Measurements from ENCODE around the gene SEM1.

Gene SEM1

GRCh38 chr7:96674565-96674964 lies 35.1 kb downstream of the SEM1 start:
- no peak overlapping the region for H2BK120ac ChIP-seq (ENCODE audit: low read depth, low read length)
- no peaks in the 10 kb centered on the region for H3K4me1 ChIP-seq (ENCODE audit: control insufficient read depth, insufficient read depth, low read depth, low read length)
- H3K27ac ChIP-seq (ENCODE audit: low read length, poor library complexity, severe bottlenecking): no peak overlapping the region
- H4K91ac ChIP-seq (ENCODE audit: low read length): no peak overlapping the region
- H3K23ac ChIP-seq (ENCODE audit: low read length in 2 of 2): no peak overlapping the region
- H3K27me3 ChIP-seq (ENCODE audit: control insufficient read depth in 1 of 2, insufficient read depth in 1 of 2, low read length in 2 of 2): no peaks in the 10 kb centered on the region
- no peak overlapping the region for H3K4me3 ChIP-seq (ENCODE audit: insufficient read depth in 1 of 2, low read depth in 1 of 2, low read length in 2 of 2)
- no peak overlapping the region for H4K8ac ChIP-seq (ENCODE audit: low read length)
- H2BK12ac ChIP-seq (ENCODE audit: low read length in 2 of 2): no peak overlapping the region
- no peak overlapping the region for H2BK5ac ChIP-seq (ENCODE audit: low read depth, low read length, poor library complexity, severe bottlenecking)
- H2AK5ac ChIP-seq (ENCODE audit: low read length, severe bottlenecking): no peak overlapping the region
- no peak overlapping the region for H2AFZ ChIP-seq (ENCODE audit: low read depth, low read length)
- H3K36me3 ChIP-seq (ENCODE audit: control insufficient read depth in 1 of 2, insufficient read depth in 2 of 2, low read depth in 1 of 2, low read length in 2 of 2): peaks cover 0 to 19% of the 10 kb centered on the region in 2 experiments
- no peak overlapping the region for H3K14ac ChIP-seq (ENCODE audit: low read length in 2 of 2)
- 79% methylated on average over 2 of the region's 4 CpGs for WGBS
- no peak overlapping the region for H3K18ac ChIP-seq (ENCODE audit: low read depth in 1 of 2, low read length in 2 of 2)
- no peak for DNase-seq
- no peak overlapping the region for H3K9ac ChIP-seq (ENCODE audit: low read length)
- no peak overlapping the region for H2BK15ac ChIP-seq (ENCODE audit: low read depth, poor library complexity, severe bottlenecking)
- no peak overlapping the region for H3K4me2 ChIP-seq (ENCODE audit: low read length, poor library complexity, severe bottlenecking)
- peaks cover 7% of the 10 kb centered on the region for H3K79me1 ChIP-seq (replicated peaks; ENCODE audit: low read length, poor library complexity, severe bottlenecking)
- no peak overlapping the region for H3K4ac ChIP-seq (ENCODE audit: low read depth in 1 of 2, low read length in 2 of 2)
- no peaks in the 10 kb centered on the region for H3K9me3 ChIP-seq (ENCODE audit: control insufficient read depth, low read length)

GRCh38 chr7:96671854-96672253 lies 37.8 kb downstream of the SEM1 start:
- Histone ChIP-seq H2AFZ (ENCODE audit: low read depth, low read length) (no peak overlapping the region), H2BK12ac (ENCODE audit: low read length in 2 of 2) (no peak overlapping the region), H3K4me1 (ENCODE audit: control insufficient read depth, insufficient read depth, low read depth, low read length) (no peaks in the 10 kb centered on the region), H3K9ac (ENCODE audit: low read length) (no peak overlapping the region), H3K79me1 (replicated peaks; ENCODE audit: low read length, poor library complexity, severe bottlenecking) (peaks cover 4% of the 10 kb centered on the region), H3K27ac (ENCODE audit: low read length, poor library complexity, severe bottlenecking) (no peak overlapping the region), H2BK5ac (ENCODE audit: low read depth, low read length, poor library complexity, severe bottlenecking) (no peak overlapping the region), H2BK120ac (ENCODE audit: low read depth, low read length) (no peak overlapping the region), H3K4me3 (ENCODE audit: insufficient read depth in 1 of 2, low read depth in 1 of 2, low read length in 2 of 2) (no peak overlapping the region), H2AK5ac (ENCODE audit: low read length, severe bottlenecking) (no peak overlapping the region), H3K23ac (ENCODE audit: low read length in 2 of 2) (no peak overlapping the region), H4K91ac (ENCODE audit: low read length) (no peak overlapping the region), H3K27me3 (ENCODE audit: control insufficient read depth in 1 of 2, insufficient read depth in 1 of 2, low read length in 2 of 2) (no peaks in the 10 kb centered on the region), H3K4me2 (ENCODE audit: low read length, poor library complexity, severe bottlenecking) (no peak overlapping the region), H4K8ac (ENCODE audit: low read length) (no peak overlapping the region), H2BK15ac (ENCODE audit: low read depth, poor library complexity, severe bottlenecking) (no peak overlapping the region), H3K36me3 (ENCODE audit: control insufficient read depth in 1 of 2, insufficient read depth in 2 of 2, low read depth in 1 of 2, low read length in 2 of 2) (peaks cover 0 to 25% of the 10 kb centered on the region in 2 experiments), H3K9me3 (ENCODE audit: control insufficient read depth, low read length) (no peaks in the 10 kb centered on the region), H3K4ac (ENCODE audit: low read depth in 1 of 2, low read length in 2 of 2) (no peak overlapping the region), H3K18ac (ENCODE audit: low read depth in 1 of 2, low read length in 2 of 2) (no peak overlapping the region), H3K14ac (ENCODE audit: low read length in 2 of 2) (no peak overlapping the region)
- no peak for DNase-seq
- 100% methylated on average over 2 of the region's 3 CpGs for whole genome bisulfite sequencing

GRCh38 chr7:96670338-96671289 lies 39.0 kb downstream of the SEM1 start:
- H3K18ac ChIP-seq (ENCODE audit: low read depth in 1 of 2, low read length in 2 of 2): no peak overlapping the region
- H3K9ac ChIP-seq (ENCODE audit: low read length): no peak overlapping the region
- no peak overlapping the region for H3K23ac ChIP-seq (ENCODE audit: low read length in 2 of 2)
- H3K36me3 ChIP-seq (ENCODE audit: control insufficient read depth in 1 of 2, insufficient read depth in 2 of 2, low read depth in 1 of 2, low read length in 2 of 2): peaks cover 0 to 31% of the 10 kb centered on the region in 2 experiments
- no peak overlapping the region for H2BK120ac ChIP-seq (ENCODE audit: low read depth, low read length)
- H3K4me2 ChIP-seq (ENCODE audit: low read length, poor library complexity, severe bottlenecking): no peak overlapping the region
- no peak overlapping the region for H3K4ac ChIP-seq (ENCODE audit: low read depth in 1 of 2, low read length in 2 of 2)
- H2AK5ac ChIP-seq (ENCODE audit: low read length, severe bottlenecking): no peak overlapping the region
- H2BK12ac ChIP-seq (ENCODE audit: low read length in 2 of 2): no peak overlapping the region
- WGBS: 75% methylated on average over 3 of the region's 3 CpGs
- no peaks in the 10 kb centered on the region for H3K4me1 ChIP-seq (ENCODE audit: control insufficient read depth, insufficient read depth, low read depth, low read length)
- no peaks in the 10 kb centered on the region for H3K27me3 ChIP-seq (ENCODE audit: control insufficient read depth in 1 of 2, insufficient read depth in 1 of 2, low read length in 2 of 2)
- no peak overlapping the region for H2AFZ ChIP-seq (ENCODE audit: low read depth, low read length)
- H3K27ac ChIP-seq (ENCODE audit: low read length, poor library complexity, severe bottlenecking): no peak overlapping the region
- H2BK5ac ChIP-seq (ENCODE audit: low read depth, low read length, poor library complexity, severe bottlenecking): no peak overlapping the region
- H4K8ac ChIP-seq (ENCODE audit: low read length): no peak overlapping the region
- H3K4me3 ChIP-seq (ENCODE audit: insufficient read depth in 1 of 2, low read depth in 1 of 2, low read length in 2 of 2): no peak overlapping the region
- H4K91ac ChIP-seq (ENCODE audit: low read length): no peak overlapping the region
- DNase-seq: no peak
- H3K9me3 ChIP-seq (ENCODE audit: control insufficient read depth, low read length): no peaks in the 10 kb centered on the region
- peaks cover 4% of the 10 kb centered on the region for H3K79me1 ChIP-seq (replicated peaks; ENCODE audit: low read length, poor library complexity, severe bottlenecking)
- no peak overlapping the region for H2BK15ac ChIP-seq (ENCODE audit: low read depth, poor library complexity, severe bottlenecking)
- no peak overlapping the region for H3K14ac ChIP-seq (ENCODE audit: low read length in 2 of 2)

- no peak overlapping the region for H4K91ac ChIP-seq (ENCODE audit: low read length)
- no peak overlapping the region for H2BK12ac ChIP-seq (ENCODE audit: low read length in 2 of 2)
- no peak overlapping the region for H3K18ac ChIP-seq (ENCODE audit: low read depth in 1 of 2, low read length in 2 of 2)
- H3K9ac ChIP-seq (ENCODE audit: low read length): no peak overlapping the region
- H3K27ac ChIP-seq (ENCODE audit: low read length, poor library complexity, severe bottlenecking): no peak overlapping the region
- no peaks in the 10 kb centered on the region for H3K27me3 ChIP-seq (ENCODE audit: control insufficient read depth in 1 of 2, insufficient read depth in 1 of 2, low read length in 2 of 2)
- H2BK120ac ChIP-seq (ENCODE audit: low read depth, low read length): no peak overlapping the region
- H2BK15ac ChIP-seq (ENCODE audit: low read depth, poor library complexity, severe bottlenecking): no peak overlapping the region
- no peak overlapping the region for H3K4ac ChIP-seq (ENCODE audit: low read depth in 1 of 2, low read length in 2 of 2)
- no peak overlapping the region for H2BK5ac ChIP-seq (ENCODE audit: low read depth, low read length, poor library complexity, severe bottlenecking)
- H2AK5ac ChIP-seq (ENCODE audit: low read length, severe bottlenecking): no peak overlapping the region
- H3K4me1 ChIP-seq (ENCODE audit: control insufficient read depth, insufficient read depth, low read depth, low read length): no peaks in the 10 kb centered on the region
- no peak for DNase-seq
- H3K4me3 ChIP-seq (ENCODE audit: insufficient read depth in 1 of 2, low read depth in 1 of 2, low read length in 2 of 2): no peak overlapping the region
- peaks cover 0 to 31% of the 10 kb centered on the region in 2 experiments for H3K36me3 ChIP-seq (ENCODE audit: control insufficient read depth in 1 of 2, insufficient read depth in 2 of 2, low read depth in 1 of 2, low read length in 2 of 2)
- peaks cover 1% of the 10 kb centered on the region for H3K79me1 ChIP-seq (replicated peaks; ENCODE audit: low read length, poor library complexity, severe bottlenecking)
- no peaks in the 10 kb centered on the region for H3K9me3 ChIP-seq (ENCODE audit: control insufficient read depth, low read length)
- H4K8ac ChIP-seq (ENCODE audit: low read length): no peak overlapping the region
- H3K23ac ChIP-seq (ENCODE audit: low read length in 2 of 2): no peak overlapping the region
- H2AFZ ChIP-seq (ENCODE audit: low read depth, low read length): no peak overlapping the region
- no peak overlapping the region for H3K4me2 ChIP-seq (ENCODE audit: low read length, poor library complexity, severe bottlenecking)
- no peak overlapping the region for H3K14ac ChIP-seq (ENCODE audit: low read length in 2 of 2)
Observed at GRCh38 chr7:96669812-96670211, 39.8 kb downstream of the SEM1 start.
